ENCODE results near the gene NKAIN2.
"Not testable (repeated sequence)": the region's sequence is repeated elsewhere in the genome, so short reads cannot be mapped to it uniquely, and the experiment has no call there.

Gene NKAIN2

GRCh38 chr6:124203812-124204167, 400.1 kb downstream of the NKAIN2 start:
- DNase-seq (ENCODE audit: low read depth in 2 of 2): no peak

GRCh38 chr6:124205921-124206320, 402.3 kb downstream of the NKAIN2 start:
- no peak for DNase-seq (ENCODE audit: low read depth in 2 of 2)

- no peak for DNase-seq (ENCODE audit: low read depth in 2 of 2)
Measured at GRCh38 chr6:124223611-124224345, 420.1 kb downstream of the NKAIN2 start.

GRCh38 chr6:124226396-124226795, 422.7 kb downstream of the NKAIN2 start:
- no peak for DNase-seq (ENCODE audit: low read depth in 2 of 2)

- no peak for DNase-seq (ENCODE audit: low read depth in 2 of 2)
Measured at GRCh38 chr6:124233221-124233620, 429.6 kb downstream of the NKAIN2 start.

- DNase-seq (ENCODE audit: low read depth in 2 of 2): no peak
Measured at GRCh38 chr6:124234801-124235200, 431.1 kb downstream of the NKAIN2 start.

- no peak for DNase-seq (ENCODE audit: low read depth in 2 of 2)
Measured at GRCh38 chr6:124237911-124238310, 434.2 kb downstream of the NKAIN2 start.

GRCh38 chr6:124238408-124238807, 434.7 kb downstream of the NKAIN2 start:
- not testable (repeated sequence) for DNase-seq (ENCODE audit: low read depth in 2 of 2)

- no peak for DNase-seq (ENCODE audit: low read depth in 2 of 2)
Measured at GRCh38 chr6:124254941-124255685, 451.4 kb downstream of the NKAIN2 start.

GRCh38 chr6:124260337-124260736, 456.7 kb downstream of the NKAIN2 start:
- no peak for DNase-seq (ENCODE audit: low read depth in 2 of 2)

GRCh38 chr6:124269733-124270132, 466.1 kb downstream of the NKAIN2 start:
- no peak for DNase-seq (ENCODE audit: low read depth in 2 of 2)

- DNase-seq (ENCODE audit: low read depth in 2 of 2): no peak
Measured at GRCh38 chr6:124273701-124274100, 470.0 kb downstream of the NKAIN2 start.

- DNase-seq (ENCODE audit: low read depth in 2 of 2): no peak
Measured at GRCh38 chr6:124282541-124282940, 478.9 kb downstream of the NKAIN2 start.

- DNase-seq (ENCODE audit: low read depth in 2 of 2): no peak
Measured at GRCh38 chr6:124283486-124283885, 479.8 kb downstream of the NKAIN2 start.

- no peak for DNase-seq (ENCODE audit: low read depth in 2 of 2)
Measured at GRCh38 chr6:124285146-124285545, 481.5 kb downstream of the NKAIN2 start.

- DNase-seq (ENCODE audit: low read depth in 2 of 2): no peak
Measured at GRCh38 chr6:124294574-124295200, 491.0 kb downstream of the NKAIN2 start.

GRCh38 chr6:124297507-124297906, 493.8 kb downstream of the NKAIN2 start:
- DNase-seq (ENCODE audit: low read depth in 2 of 2): no peak

GRCh38 chr6:124298730-124299129, 495.1 kb downstream of the NKAIN2 start:
- no peak for DNase-seq (ENCODE audit: low read depth in 2 of 2)

GRCh38 chr6:124300907-124301306, 497.2 kb downstream of the NKAIN2 start:
- DNase-seq (ENCODE audit: low read depth in 2 of 2): not testable (repeated sequence)

GRCh38 chr6:124303971-124304370, 500.3 kb downstream of the NKAIN2 start:
- DNase-seq (ENCODE audit: low read depth in 2 of 2): no peak

- DNase-seq (ENCODE audit: low read depth in 2 of 2): no peak
Measured at GRCh38 chr6:124310139-124310538, 506.5 kb downstream of the NKAIN2 start.

GRCh38 chr6:124319410-124319809, 515.7 kb downstream of the NKAIN2 start:
- DNase-seq (ENCODE audit: low read depth in 2 of 2): no peak

GRCh38 chr6:124324237-124324636, 520.6 kb downstream of the NKAIN2 start:
- DNase-seq (ENCODE audit: low read depth in 2 of 2): no peak

Data from stimulated activated CD8-positive, alpha-beta memory T cell treated with anti-CD3 and anti-CD28 coated beads, Interleukin-15, amount 100 ng/mL, for 4 hours (primary cell).